LNCaP clone FGC (cell line): ENCODE measurements around the gene KEAP1.
A peak's percentile ranks its signal among the peaks of the same experiment; 100 is the strongest.
"Not testable (repeated sequence)": the region's sequence is repeated elsewhere in the genome, so short reads cannot be mapped to it uniquely, and the experiment has no call there.

ENCODE experiments used
- DNase-seq: peaks from one replicate; pipeline ENCODE4 v3.0.0-alpha.2; 2011; ENCODE audit warnings: low read depth
- H3K4me3 ChIP-seq: 2 replicates; pipeline ENCODE4 v1.5.1; 2011; ENCODE audit warnings: mild to moderate bottlenecking, low read depth, low read length, control low read depth
- CTCF ChIP-seq: IDR thresholded peaks from 2 replicates; pipeline ENCODE4 v1.5.1; 2012; ENCODE audit warnings: mild to moderate bottlenecking; ENCODE audit not compliant: control insufficient read depth, insufficient read depth; ENCODE audit errors: extremely low read depth

KEAP1 gene

GRCh38 chr19:10546817-10547216, 43.7 kb upstream of the KEAP1 start:
- no peak for TF ChIP-seq CTCF
- H3K4me3 ChIP-seq, result no peak overlapping the region
- DNase-seq, result no peak

- no peak for TF ChIP-seq CTCF
- peak overlapping the region; percentile 86 for H3K4me3 ChIP-seq
- no peak for DNase-seq
These were observed 41.6 kb upstream of the KEAP1 start for GRCh38 chr19:10544753-10545251.

- peak overlapping the region; percentile 86 for H3K4me3 ChIP-seq
- no peak for DNase-seq
- TF ChIP-seq CTCF, result no peak
These were observed 41.1 kb upstream of the KEAP1 start for GRCh38 chr19:10544242-10544752.

GRCh38 chr19:10543420-10544241, 40.5 kb upstream of the KEAP1 start, which contains the start of gene ATG4D:
Gene ATG4D (plus strand): TSS chr19:10543904. CDS start chr19:10544091, 187 bp downstream.
- DNase-seq, result peak; percentile 48
- H3K4me3 ChIP-seq, result peak within 1 kb of the TSS; percentile 86

GRCh38 chr19:10543059-10543419, 39.9 kb upstream of the KEAP1 start:
- TF ChIP-seq CTCF, result no peak
- peak overlapping the region; percentile 86 for H3K4me3 ChIP-seq
- no peak for DNase-seq

More at GRCh38 chr19:10543420-10544241, 40.5 kb upstream of the KEAP1 start, which contains the start of gene ATG4D:
- no peak for TF ChIP-seq CTCF

- not testable (repeated sequence) for H3K4me3 ChIP-seq, DNase-seq
These were observed 35.9 kb upstream of the KEAP1 start for GRCh38 chr19:10539016-10539415.

GRCh38 chr19:10538204-10538983, 35.2 kb upstream of the KEAP1 start:
- no peak overlapping the region for H3K4me3 ChIP-seq
- TF ChIP-seq CTCF, result no peak
- DNase-seq, result no peak
